ENCODE results near the gene EMID1. TPM values are rescaled to one million over a fixed set of nuclear protein-coding genes. Genes with fewer than 3 reads are reported as not detected.

Gene EMID1
- total RNA-seq, 1 donor from 2014 or later: 2.3 TPM

GRCh38 chr22:29308148-29308790 is 102.6 kb downstream of the EMID1 start:
- no peak for DNase-seq (ENCODE audit: extremely low read depth, low read depth, low spot score)

DNA sequence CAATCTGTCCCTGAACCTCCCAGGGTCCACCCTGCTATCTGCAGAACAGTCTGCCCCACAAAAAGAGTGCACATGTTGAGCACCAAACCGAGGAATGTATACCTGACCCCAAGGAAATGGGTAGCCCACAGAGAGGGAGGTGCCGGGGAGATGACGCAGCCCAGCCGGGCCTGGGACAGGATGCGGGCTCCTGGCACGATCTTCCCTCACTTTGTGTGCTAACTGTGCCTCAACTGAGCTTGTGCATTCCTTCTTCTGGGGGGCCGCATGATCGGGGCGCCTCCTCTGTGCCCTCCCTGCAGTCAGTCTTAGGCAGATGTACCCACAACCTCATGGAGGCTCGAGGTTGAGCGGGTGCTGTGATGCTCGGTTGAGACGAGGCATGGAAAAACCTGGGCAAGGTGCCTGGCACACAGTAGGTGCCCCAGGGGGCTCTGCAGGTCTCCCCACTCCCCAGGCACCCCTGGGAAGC is 103.1 kb downstream of the EMID1 start:
- no peak for DNase-seq (ENCODE audit: extremely low read depth, low read depth, low spot score)

Other genes with a start within 250 kb of the EMID1 start
- not detected in 2 replicates for gene C22orf31, start 144.1 kb upstream of the EMID1 start, total RNA-seq
- gene KREMEN1, start 132.9 kb upstream of the EMID1 start, total RNA-seq: 0.68 and 2.3 TPM in 2 replicates
- gene RHBDD3, start 62.1 kb downstream of the EMID1 start, total RNA-seq: 43.1 and 45.6 TPM in 2 replicates
- gene EWSR1, start 62.4 kb downstream of the EMID1 start, total RNA-seq: 209 and 216 TPM in 2 replicates
- gene GAS2L1, start 100.8 kb downstream of the EMID1 start, total RNA-seq: 43.1 and 47.0 TPM in 2 replicates
- gene RASL10A, start 109.8 kb downstream of the EMID1 start, total RNA-seq: 0.10 and 0.93 TPM in 2 replicates
- 110 and 140 TPM in 2 replicates for gene AP1B1, start 182.7 kb downstream of the EMID1 start, total RNA-seq
- not detected in 2 replicates for gene RFPL1, start 232.7 kb downstream of the EMID1 start, total RNA-seq

All from glomerular endothelial cell (primary cell).